ENCODE measurements around the gene NUP214.
"Not testable (repeated sequence)": the region's sequence is repeated elsewhere in the genome, so short reads cannot be mapped to it uniquely, and the experiment has no call there.

NUP214 gene

DNA sequence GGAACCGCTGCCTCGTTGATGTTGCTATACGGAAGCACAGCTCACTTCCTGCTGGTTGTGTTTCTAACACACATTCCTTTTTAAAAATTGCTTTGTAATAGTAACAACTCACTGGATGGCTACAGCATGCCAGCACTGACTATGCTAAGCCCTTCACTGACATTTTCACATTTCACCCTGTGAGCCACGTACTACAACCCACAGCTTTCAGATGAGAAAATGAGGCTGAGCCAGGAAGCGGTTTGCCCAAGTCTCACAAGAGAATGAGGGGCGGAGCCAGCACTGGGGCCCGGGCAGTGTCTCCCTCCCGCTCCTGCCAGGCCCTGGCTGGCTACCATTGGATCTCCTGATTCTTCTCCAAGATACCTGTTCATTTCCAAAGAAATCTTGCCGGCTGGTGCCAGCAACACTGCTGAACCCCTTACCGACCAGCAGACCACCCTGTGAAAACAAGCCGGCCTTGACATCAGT lies 112.6 kb downstream of the NUP214 start:
- no peak for DNase-seq

GRCh38 chr9:131238402-131239021 lies 113.1 kb downstream of the NUP214 start:
- no peak for DNase-seq

GRCh38 chr9:131239161-131239975 lies 114.0 kb downstream of the NUP214 start:
- DNase-seq: no peak

DNA sequence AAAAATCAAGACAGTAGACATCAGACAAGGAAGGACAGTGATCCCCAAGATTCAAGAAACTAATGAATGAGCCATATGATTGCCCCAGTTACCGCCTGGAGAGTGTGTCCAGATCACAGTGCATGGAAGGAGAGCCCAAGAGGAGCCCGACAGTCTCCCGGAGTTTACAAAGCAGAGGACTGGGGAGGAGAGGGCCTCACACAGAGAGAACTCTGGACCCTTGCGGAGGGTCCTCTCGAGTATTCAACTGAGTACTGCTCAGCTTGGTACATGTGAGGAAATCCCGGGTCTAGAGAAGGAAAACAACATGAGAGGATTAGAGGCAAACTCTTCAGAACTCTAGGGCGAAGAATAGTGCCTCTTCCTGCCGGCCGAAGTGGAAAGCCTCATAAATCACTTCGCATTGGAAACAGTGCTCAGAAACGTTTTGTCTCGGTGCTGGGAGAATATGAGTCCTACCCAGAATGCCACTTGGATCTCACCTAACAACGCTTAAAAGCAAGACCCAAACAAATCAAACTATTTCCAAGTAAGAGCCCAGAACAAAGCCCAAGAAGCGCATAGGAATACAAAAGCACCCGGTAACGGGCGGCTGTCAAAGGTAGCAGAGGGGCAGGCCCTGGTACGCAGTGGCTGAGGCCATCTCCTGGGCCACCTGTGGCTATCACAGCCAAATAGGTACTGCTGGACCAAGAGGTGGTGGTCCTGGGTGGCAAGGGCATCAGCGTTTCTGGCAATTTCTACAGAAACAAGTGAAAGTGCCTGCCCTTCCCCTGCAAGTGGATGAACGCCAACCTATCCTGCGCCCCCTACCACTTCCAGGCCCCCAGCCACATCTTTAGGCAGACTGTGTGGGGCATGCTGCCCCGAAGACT lies 114.9 kb downstream of the NUP214 start:
- no peak for DNase-seq

GRCh38 chr9:131244331-131244730 lies 118.9 kb downstream of the NUP214 start:
- not testable (repeated sequence) for DNase-seq

DNA sequence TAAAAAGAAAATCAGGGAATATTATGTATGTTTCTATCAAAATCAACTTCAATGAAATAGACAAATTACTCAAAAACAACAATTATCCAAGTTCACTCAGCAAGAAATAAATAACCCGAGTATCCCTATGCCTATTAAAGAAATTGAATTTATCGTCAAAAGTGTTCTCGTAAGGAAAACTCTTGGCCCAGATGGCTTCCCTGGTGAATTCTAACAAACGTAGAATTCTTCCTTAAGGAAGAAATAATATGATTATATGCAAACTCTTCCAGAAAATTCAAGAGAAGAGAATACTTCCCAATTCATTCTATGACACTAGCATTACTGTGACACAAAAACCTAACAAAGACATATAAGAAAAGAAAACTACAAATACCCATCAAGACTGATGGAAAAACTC lies 121.2 kb downstream of the NUP214 start:
- DNase-seq: no peak

GRCh38 chr9:131252120-131252519 lies 126.7 kb downstream of the NUP214 start:
- no peak for DNase-seq

DNA sequence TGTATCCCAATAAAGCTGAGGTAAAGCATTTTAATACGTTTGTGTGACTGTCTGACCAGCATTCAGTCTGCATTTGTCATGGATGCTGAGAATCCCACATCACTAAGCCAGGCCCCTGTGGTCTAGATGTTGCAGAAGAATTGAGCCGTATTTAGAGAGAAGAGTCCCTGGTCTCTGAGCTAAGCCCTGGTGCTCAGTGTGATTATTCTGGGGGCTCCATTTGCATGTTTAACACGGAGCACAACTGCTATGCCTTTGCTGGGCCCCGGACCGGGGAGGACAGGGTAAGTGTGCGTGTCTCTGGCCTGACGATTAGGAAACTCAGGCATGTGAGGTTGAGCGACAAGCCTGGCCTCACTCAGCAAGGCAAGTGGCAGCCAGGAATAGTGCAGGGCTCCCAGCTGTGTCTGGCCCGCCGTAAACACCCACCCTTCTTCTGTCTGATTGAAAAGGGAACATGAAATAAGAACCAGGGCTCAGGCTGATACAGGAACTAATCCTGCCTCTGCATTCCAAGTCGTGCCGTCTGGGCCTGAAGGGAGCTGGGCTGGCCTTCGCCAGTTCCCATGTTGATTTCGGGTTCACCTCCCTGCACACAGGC lies 128.6 kb downstream of the NUP214 start:
- no peak for DNase-seq

DNA sequence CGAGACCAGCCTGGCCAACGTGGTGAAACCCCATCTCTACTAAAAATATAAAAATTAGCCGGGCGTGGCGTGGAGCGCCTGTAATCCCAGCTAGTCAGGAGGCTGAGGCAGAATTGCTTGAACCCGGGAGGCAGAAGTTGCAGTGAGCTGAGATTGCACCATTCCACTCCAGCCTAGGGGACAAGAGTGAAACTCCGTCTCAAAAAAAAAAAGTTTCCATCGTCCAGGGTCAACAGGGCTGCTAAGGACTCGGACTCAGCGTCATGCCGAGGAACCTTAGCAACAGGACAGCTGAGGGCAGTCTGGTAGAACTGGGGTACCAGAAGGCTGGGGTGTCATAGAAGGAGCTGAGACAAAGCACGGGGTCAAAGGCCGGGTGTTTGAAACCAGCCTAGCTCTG lies 129.2 kb downstream of the NUP214 start:
- no peak for DNase-seq

GRCh38 chr9:131255676-131256197 lies 130.4 kb downstream of the NUP214 start:
- DNase-seq: no peak

DNA sequence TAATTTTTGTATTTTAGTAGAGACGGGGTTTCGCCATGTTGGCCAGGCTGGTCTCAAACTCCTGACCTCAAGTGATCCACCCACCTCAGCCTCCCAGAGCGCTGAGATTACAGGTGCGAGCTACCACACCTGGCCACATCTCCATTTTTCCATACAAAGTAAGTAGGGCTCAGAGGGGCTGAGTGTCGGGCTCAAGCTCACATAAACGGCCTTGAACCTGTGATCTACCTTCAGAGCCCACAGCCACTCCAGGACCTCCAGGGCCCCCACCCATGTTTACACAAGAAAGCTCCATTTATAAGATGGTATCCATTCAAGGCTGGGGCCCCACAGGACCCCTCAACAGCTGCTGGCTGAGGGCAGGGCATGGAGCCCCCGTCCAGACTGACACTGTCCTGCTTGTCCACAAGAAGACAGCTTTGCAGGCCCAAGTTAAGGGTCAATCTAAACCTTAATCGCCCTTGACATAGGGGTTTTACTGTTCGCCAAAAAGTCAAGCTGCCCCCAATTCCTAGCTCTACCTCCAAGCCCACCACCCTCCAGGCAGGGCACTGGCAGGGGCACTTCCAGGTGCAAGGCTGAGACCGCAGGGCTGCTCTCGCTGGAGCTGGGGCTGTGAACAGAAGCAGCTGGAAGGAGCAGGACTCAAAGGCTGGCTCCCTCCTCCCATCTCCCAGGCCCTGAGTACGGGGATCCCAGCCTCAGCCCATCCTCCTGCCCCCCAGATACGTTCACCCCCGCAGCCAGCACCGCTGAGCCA lies 132.1 kb downstream of the NUP214 start:
- no peak for DNase-seq

GRCh38 chr9:131258186-131258585 lies 132.8 kb downstream of the NUP214 start:
- DNase-seq: no peak

GRCh38 chr9:131258698-131259431 lies 133.5 kb downstream of the NUP214 start:
- no peak for DNase-seq

DNA sequence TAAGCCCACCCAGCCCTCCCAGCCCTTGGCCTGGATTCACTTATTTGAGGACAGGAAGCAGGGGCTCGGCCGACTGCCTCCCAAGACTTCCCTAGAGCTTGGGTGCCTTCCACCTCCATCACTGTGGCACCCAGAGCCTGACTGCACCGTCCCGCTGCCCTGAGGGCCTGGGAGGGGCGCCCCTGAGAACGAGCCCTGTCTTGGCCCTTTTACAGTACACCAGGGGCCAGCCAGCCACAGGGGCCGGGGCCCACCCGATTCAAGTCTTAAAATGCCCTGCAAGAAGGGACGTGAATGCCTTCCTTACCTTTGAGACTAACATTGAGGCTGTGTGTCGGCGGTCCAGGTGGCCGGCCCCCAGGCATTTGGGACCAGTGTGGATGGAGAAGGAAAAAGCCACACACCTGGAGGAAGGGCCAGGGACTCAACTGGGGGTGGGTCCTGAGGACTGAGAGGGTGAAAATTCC lies 134.1 kb downstream of the NUP214 start:
- no peak for DNase-seq

GRCh38 chr9:131259916-131260597 lies 134.7 kb downstream of the NUP214 start:
- DNase-seq: no peak

DNA sequence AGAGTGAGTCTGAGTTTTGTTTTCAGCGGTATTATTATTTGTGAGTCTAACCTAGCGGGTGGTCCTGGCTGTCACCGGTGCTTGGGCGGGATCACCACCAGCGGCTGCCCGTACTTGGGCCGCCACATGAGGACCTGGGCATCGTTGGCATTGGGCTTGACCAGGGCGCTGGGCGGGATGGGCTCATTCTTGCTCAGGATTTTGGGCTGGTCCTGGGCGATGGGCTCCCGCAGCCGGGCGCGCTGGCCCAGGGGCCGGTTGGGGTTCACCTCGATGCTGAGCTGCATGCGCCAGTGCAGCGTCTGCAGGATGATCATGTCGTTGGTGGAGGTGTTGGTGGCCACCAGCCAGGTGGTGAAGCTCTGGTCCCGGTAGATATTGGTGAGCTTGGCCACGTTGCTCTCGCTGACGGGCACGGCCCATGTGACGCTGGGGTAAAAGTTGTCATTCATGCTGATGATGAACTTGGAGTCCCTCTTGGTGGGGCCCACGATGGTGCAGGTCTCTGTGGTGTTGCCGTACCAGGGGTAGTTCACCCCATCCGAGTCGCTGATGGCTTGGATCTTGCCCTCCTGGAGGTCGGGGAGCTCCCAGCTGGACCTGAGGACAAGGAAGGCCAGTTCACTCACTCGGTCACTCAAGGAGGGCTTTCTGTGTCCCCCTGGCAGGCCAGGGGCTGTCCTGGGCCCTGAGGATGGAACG lies 135.5 kb downstream of the NUP214 start:
- no peak for DNase-seq

- no peak for DNase-seq
These were observed 137.1 kb downstream of the NUP214 start for GRCh38 chr9:131262327-131263032.

DNA sequence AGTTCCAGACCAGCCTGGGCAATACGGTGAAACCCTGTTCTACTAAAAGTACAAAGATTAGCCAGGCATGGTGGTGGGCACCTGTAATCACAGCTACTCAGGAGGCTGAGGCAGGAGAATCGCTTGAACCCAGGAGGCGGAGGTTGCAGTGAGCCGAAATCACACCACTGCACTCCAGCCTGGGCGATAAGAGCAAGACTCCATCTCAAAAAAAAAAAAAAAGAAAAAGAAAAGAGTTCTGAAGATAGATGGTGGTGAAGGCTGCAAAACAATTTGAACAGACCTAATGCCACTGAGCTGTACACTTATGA lies 137.6 kb downstream of the NUP214 start:
- not testable (repeated sequence) for DNase-seq

DNA sequence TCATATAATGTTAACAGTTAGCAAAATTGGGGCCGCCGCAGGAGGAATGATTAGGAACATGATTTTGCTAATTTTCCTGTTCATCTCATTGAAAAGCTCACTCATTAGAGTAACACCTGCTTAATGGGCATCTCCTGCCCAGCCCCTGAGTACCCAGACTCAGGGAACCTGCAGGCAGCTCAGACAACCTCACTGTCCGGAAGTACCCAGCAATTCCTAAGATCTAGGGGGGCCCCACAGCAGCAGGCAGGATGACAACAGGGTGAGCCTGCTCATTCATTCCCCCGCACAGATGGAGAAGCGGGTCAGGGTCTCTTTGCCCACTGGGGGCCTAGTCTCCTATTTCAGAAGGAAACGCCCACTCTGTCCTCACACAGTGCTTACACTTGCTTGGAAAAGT lies 138.3 kb downstream of the NUP214 start:
- DNase-seq: no peak

Measured in NCI-H1417 treated with DMSO at 0.1 percent for 48 hours (cell line).